ENCODE results near the gene CRY1.

The CRY1 gene

DNA sequence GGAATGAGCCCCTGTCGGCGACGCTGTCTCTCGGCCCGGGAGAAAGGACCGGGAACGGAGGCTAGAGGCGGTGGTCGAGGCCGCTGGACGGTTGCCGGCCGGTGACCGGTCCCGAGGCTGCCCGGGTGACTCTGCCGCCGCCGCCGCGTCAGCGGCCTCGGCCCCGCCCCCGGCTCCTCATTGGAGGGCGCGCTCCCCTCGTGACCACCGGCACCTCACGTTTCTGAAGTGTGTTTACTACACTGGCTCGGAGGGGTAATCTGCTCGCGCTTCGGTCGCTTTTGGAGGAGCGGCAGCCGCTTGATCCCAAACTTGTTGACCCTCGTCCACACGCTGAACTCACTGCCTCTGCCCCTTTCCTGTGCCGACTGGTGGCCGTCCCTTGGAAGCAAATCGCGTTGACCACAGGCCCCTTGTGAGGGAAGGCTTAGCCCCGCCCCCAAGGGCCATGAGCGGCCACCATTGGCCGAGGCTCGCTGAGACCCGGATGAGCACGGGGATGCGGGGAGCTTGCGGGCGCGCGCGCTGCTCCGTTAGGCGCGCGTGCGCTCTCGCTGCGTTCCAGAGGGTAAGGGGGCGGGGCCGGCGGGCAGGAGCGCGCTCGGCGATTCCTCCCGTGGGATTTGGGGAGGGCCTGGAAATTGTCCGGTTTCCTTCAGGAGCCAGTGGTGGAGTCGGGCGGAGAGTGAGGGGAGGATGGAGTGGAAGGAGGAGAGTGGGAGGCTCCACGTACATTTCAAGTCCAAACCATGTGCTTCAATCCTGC, at the start of gene CRY1:
Gene CRY1, minus strand, starts transcription at position 133 of the 766 bp plus-strand sequence. CDS start 588 bp downstream, outside the sequence.
- H3K4me1 Mint-ChIP-seq = peaks cover 2 to 8% of the 10 kb centered on the region in 2 donors
- peaks cover 2 to 8% of the 10 kb centered on the region in 2 donors for H3K9me3 Mint-ChIP-seq
- H3K27ac Mint-ChIP-seq = no peak within 1 kb of the TSS
- no peak within 1 kb of the TSS for H3K4me3 Mint-ChIP-seq
- DNase-seq = peak; percentile 90
- H3K36me3 Mint-ChIP-seq = peaks cover 0 to 6% of the 10 kb centered on the region in 2 donors
- ATAC-seq (replicated peaks) = peak; percentile 88 to 92
- H3K27me3 Mint-ChIP-seq = peaks cover 16 to 19% of the 10 kb centered on the region in 2 donors

DNA sequence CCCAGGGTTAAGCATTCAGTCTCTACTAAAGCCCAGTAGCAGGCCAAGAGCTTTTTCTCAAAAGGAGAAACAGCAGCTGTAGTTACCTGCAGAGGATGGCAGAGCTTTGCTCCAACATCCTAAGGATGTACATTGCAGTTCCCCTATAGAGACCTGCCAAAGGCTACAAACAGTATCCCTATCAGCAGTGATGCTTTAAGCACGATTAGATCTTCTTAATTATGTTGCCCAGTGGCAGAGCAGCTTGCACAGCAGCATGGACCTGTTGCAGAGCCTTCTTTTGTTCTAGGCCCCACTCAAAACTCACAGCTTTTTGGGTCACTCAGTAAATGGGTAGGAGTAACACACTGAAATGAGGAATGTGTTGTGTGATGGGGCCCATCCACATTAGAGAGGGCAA, 46.4 kb upstream of the CRY1 start:
- ATAC-seq (replicated peaks) (no peak), DNase-seq (no peak)
- Mint-ChIP-seq H3K27ac (no peak overlapping the region), H3K9me3 (no peaks in the 10 kb centered on the region), H3K27me3 (peaks cover 0 to 12% of the 10 kb centered on the region in 2 donors), H3K4me1 (no peaks in the 10 kb centered on the region), H3K4me3 (no peak overlapping the region), H3K36me3 (no peaks in the 10 kb centered on the region)

DNA sequence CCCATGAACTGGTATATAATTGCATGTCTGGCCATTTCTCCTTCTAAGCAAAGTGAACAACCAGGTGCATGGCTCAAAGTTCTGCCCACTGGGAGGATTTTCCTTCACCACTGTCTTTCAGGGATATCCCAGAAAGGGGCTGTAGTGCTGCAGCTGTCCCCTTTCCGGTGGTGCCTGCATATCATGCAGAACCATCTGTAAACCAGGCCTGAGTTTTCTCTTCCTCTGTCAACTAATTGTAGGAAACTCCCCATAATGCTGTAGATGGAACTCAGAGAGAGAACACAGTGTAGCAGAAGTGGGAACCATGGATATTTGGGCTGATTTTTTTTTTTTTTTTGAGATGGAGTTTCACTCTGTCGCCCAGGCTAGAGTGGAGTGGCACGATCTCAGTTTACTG, 45.6 kb upstream of the CRY1 start:
- peaks cover 0 to 12% of the 10 kb centered on the region in 2 donors for H3K27me3 Mint-ChIP-seq
- no peaks in the 10 kb centered on the region for H3K36me3 Mint-ChIP-seq
- ATAC-seq (replicated peaks) = no peak
- no peak for DNase-seq
- no peaks in the 10 kb centered on the region for H3K9me3 Mint-ChIP-seq
- no peak overlapping the region for H3K27ac Mint-ChIP-seq
- no peaks in the 10 kb centered on the region for H3K4me1 Mint-ChIP-seq
- no peak overlapping the region for H3K4me3 Mint-ChIP-seq

DNA sequence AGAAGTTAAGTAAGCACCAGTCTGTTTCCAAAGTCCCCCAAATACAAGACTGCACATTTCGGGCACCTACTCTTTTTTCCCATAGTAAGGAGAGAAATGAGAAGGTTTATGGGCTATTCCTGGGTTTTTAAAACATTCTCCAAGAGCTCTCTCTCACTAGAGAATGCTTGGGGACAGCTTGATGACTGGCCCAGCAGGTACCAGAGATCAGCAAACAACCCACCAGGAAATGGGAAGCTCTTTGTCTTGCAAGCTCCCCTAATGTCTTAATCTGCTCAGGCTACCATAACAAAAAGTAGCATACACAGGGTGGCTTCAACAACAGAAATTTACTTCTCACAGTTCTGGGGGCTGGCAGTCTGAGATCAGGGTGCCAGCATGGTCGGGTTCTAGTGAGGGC, 41.8 kb upstream of the CRY1 start:
- Mint-ChIP-seq H3K4me1 (peaks cover 0 to 3% of the 10 kb centered on the region in 2 donors), H3K27ac (no peak overlapping the region), H3K4me3 (no peak overlapping the region), H3K36me3 (no peaks in the 10 kb centered on the region), H3K9me3 (no peaks in the 10 kb centered on the region), H3K27me3 (peaks cover 0 to 6% of the 10 kb centered on the region in 2 donors)
- ATAC-seq (replicated peaks) = no peak
- DNase-seq = no peak

DNA sequence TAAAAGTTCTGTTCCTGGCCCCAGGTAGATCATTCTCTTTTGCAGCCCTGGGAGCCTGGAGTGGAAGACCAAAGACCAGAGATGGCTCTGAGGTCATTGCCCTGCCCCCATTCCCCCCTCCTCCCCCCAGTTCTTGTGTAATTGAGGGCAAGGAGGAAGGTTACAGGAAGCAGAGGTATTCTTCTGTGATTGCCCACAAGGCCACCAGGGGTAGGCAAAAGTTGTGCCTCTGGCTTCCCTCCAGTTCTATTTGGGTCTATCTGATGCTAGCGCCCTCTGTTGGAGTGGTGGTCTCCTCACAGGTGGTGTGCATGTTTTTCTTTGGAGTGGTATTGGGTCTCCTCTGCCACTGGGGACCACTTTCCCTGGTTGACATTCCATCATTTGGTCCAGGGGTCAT, 41.2 kb upstream of the CRY1 start:
- Mint-ChIP-seq H3K4me1 (peaks cover 0 to 3% of the 10 kb centered on the region in 2 donors), H3K27ac (no peak overlapping the region), H3K27me3 (peaks cover 0 to 6% of the 10 kb centered on the region in 2 donors), H3K9me3 (no peaks in the 10 kb centered on the region), H3K36me3 (no peaks in the 10 kb centered on the region), H3K4me3 (no peak overlapping the region)
- DNase-seq (peak; percentile 9), ATAC-seq (replicated peaks) (peak; percentile 49 to 64)

DNA sequence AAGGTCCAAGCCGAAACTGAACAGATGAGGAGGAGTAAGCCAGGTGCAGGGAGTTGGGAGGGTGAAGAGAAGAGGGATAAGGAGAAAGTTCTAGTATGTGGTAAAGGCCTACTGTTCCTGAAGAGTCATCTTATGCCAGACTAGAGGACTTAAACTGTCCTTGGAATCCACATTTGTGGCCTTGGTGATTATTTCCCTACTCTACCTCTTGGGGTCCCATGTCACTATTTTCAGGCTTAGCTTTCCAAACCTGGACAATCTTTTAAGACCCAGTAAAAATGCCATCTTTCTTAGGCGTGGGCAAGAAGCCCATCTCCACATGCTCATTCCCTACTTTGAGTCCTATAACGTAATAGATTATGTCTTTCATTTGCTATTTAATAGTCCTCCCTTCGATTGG, 40.1 kb upstream of the CRY1 start:
- no peak overlapping the region for H3K4me3 Mint-ChIP-seq
- ATAC-seq (replicated peaks) (no peak), DNase-seq (no peak)
- peaks cover 0 to 3% of the 10 kb centered on the region in 2 donors for H3K4me1 Mint-ChIP-seq
- H3K9me3 Mint-ChIP-seq = no peaks in the 10 kb centered on the region
- H3K27ac Mint-ChIP-seq = no peak overlapping the region
- no peaks in the 10 kb centered on the region for H3K36me3 Mint-ChIP-seq
- peaks cover 0 to 6% of the 10 kb centered on the region in 2 donors for H3K27me3 Mint-ChIP-seq

DNA sequence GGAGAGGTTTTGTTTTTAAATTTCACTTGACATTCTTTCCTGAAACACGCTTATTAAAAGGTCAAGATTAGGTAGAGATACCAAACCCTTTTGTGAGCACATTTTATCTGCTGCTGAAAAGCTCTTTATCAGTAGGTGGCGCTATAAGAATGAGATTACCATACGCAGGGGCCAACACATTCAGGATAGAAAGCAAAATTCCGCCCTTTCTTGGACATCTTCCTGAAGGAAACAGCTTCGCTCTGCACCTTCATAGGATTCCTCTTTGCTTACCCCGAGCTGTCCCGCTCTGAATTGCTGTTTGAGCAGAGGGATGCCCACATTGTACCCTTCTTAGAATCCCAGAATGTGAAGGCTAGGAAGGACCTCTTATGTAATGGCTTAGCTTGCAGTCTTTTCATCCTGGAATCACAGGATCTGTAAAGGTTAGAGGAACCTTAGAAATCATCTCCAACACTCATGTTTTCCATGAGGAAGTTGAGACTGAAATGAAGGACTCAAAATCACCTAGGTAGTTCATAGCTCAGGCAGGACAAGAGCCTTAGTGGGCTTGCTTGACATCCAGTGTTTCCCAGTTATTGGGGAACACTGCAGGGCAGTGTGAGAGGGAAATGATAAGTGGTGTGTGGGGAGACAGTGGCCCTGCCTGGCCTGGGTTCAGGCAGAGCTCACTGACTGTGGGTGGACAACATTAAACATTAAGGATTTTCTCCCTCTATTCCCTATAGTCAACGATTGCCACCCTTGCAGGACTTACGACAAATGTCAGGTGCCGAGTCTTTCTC, 38.7 kb upstream of the CRY1 start:
- H3K4me3 Mint-ChIP-seq = no peak overlapping the region
- no peaks in the 10 kb centered on the region for H3K36me3 Mint-ChIP-seq
- H3K9me3 Mint-ChIP-seq = no peaks in the 10 kb centered on the region
- ATAC-seq (replicated peaks) (peak in 1 of 2 donors; percentile 46), DNase-seq (no peak)
- no peak overlapping the region for H3K27ac Mint-ChIP-seq
- H3K27me3 Mint-ChIP-seq = peaks cover 0 to 6% of the 10 kb centered on the region in 2 donors
- H3K4me1 Mint-ChIP-seq = peaks cover 0 to 3% of the 10 kb centered on the region in 2 donors

DNA sequence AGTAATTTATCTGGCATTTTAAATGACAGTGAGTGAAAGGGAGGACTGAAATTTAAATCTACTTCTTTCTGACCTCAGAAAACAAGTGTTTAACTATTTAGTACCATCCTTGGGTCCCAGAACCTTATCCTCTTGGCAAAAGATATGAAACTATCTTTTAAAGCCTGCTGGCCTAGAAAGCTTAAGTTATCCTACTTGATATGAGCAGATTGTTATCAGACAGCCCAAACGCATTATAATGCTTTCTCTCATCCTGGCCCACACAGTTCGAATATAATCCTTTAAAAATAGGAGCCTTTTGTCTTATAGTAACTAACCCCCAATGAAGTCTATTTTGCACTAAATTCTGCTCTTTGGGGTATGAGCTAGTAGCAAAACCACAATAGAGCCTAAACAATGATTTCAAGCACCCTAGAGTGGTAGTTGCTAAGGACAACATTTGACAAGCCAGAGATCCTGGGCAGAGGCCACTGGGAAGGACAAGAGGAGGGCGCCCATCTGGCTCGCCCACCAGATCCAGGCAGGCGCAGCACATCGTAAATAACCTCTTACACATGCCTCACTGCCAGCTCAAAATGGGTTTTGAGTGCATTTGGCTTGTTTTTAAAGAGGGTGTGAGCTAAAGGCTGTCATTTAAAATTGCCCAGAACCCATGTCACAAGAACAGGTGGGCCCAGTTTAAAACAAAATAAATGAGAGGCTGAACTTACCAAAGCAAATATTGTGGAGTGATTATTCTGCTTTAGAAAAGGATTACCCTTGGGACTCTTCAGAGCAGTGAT, 37.7 kb upstream of the CRY1 start:
- Mint-ChIP-seq H3K27ac (no peak overlapping the region), H3K9me3 (no peaks in the 10 kb centered on the region), H3K36me3 (no peaks in the 10 kb centered on the region), H3K4me1 (peaks cover 0 to 3% of the 10 kb centered on the region in 2 donors), H3K27me3 (peaks cover 0 to 6% of the 10 kb centered on the region in 2 donors), H3K4me3 (no peak overlapping the region)
- ATAC-seq (replicated peaks) (no peak), DNase-seq (no peak)

DNA sequence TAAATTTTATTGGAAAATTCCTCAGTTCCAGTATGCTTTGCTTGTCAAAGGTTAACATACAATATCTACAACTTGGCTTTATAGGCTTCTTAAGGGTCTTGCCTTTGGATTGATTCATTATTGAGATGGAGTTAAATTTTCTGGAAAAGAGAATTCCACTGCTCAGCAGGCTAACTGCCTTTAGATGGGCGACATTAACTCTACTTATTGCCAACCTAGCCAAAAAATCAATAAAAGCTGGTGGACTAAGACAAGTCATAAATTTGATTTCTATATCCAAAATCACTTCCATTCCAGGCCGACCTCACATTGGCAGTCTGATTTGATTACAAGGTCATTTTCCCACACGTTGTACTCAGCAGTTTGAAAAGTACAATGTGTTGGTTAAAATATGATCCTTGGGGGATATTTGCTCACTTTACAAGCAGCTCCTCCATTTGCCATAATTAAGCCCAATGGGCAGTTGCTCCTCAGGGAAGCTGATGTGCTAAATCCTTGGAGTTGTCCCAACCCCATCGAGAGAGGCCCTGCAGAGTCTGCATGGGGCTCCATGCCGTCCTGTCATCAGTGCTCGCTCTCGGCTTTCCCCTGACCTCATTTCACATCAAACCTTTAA, 36.1 kb upstream of the CRY1 start:
- Mint-ChIP-seq H3K9me3 (no peaks in the 10 kb centered on the region), H3K4me1 (peaks cover 0 to 3% of the 10 kb centered on the region in 2 donors), H3K27me3 (peaks cover 0 to 6% of the 10 kb centered on the region in 2 donors), H3K4me3 (no peak overlapping the region), H3K27ac (no peak overlapping the region), H3K36me3 (no peaks in the 10 kb centered on the region)
- DNase-seq = no peak
- ATAC-seq (replicated peaks) = no peak

DNA sequence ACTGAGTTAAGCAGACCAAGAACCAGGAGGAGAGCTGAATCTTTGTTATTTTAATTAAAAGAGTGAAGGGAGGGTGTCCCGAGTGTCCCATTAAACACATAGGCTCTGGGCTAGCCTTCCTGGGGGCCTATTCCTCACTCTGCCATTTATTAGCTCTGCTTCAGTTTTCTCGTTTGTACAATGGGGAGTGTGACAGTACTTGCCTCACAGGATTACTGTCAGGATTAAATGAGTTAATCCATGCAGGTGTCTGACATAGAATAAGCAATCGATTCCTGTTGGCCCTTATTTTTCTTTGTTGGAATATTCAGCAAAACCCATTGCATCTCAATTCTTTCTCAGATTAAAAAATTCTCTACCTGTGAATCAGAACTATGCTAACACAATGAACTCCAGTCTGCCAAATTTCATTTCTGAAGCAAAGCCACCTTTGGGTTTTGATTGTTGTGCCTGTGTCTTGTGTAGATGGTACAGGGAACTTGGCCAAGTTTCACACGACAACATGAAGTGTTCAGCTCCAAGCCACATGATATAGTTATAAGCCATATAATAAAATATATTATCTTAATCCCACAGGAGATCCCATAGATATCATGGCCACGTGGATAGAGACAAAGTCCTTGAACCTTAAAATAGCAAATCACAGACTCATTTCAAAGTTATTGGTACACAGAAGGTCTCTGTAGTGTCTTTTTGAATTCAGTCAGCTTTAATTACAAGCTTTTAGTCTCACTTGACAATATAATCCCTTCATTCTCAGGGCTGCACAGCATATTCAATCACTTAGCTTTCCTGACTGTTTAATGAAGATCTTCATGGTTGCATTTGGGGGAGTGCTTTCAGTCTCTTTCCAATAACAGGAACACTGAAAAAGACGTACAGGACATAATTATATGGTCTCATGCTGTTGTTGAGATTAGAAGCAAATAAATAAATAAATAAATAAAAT, 34.4 kb upstream of the CRY1 start:
- peaks cover 9 to 14% of the 10 kb centered on the region in 2 donors for H3K27me3 Mint-ChIP-seq
- peaks cover 0 to 3% of the 10 kb centered on the region in 2 donors for H3K4me1 Mint-ChIP-seq
- ATAC-seq (replicated peaks) = no peak

DNA sequence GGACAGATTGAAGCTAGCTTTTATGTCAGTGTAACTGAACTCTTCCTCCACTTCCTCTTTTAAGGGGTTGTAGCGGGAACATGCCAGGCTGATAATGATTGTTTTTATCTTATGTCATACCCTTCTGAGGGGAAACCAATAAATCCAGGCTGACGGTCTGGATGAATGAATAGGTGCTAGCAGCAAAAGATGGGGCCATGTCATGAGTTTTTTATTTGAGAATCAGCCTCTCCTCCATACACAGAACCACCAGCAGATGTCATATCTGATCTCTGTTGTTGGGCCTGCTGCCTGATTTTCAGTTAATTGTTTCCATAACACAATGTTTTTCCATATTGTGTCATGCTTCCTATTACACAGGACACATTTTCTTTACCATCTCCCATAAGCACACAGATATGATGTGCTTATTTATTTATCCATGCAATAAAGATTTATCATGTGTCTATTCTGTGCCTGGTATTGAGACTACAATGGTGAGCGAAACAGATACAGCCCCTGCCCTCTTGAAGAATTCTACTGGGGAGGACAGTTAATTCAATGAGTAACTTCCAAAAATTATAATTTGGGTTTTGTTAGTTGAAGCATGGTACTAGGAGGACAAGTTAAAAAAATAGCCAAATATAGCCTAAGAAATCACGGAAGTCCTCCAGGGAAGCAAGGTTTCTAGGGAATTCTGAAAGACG, 33.6 kb upstream of the CRY1 start:
- ATAC-seq (replicated peaks) (no peak), DNase-seq (no peak)
- H3K4me3 Mint-ChIP-seq = no peak overlapping the region
- H3K9me3 Mint-ChIP-seq = no peaks in the 10 kb centered on the region
- peaks cover 0 to 1% of the 10 kb centered on the region in 2 donors for H3K4me1 Mint-ChIP-seq
- no peak overlapping the region for H3K27ac Mint-ChIP-seq
- H3K36me3 Mint-ChIP-seq = no peaks in the 10 kb centered on the region
- H3K27me3 Mint-ChIP-seq = peaks cover 16 to 17% of the 10 kb centered on the region in 2 donors

More for the DNA sequence above, 34.4 kb upstream of the CRY1 start:
- DNase-seq = no peak
- H3K27ac Mint-ChIP-seq = no peak overlapping the region
- H3K4me3 Mint-ChIP-seq = no peak overlapping the region
- no peaks in the 10 kb centered on the region for H3K9me3 Mint-ChIP-seq
- no peaks in the 10 kb centered on the region for H3K36me3 Mint-ChIP-seq

DNA sequence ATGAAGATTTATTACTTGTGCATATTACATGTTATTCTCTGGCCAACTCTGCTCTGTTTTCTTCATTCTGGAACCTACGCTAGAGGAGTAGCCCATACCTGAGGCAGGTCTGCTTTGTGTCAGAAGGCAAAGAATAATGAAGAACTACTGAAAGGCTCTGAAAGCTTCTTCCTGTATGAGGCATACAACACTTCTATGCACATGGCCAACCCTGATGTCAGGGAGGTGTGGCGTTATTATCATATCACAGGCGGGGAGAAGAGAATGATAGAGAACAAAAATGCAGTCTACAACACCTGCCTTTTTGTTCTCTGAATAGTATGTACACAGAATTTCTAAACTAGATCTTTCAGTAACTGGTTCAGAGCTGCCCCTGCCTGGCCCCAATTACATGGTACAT, 32.5 kb upstream of the CRY1 start:
- H3K4me1 Mint-ChIP-seq = no peaks in the 10 kb centered on the region
- no peak overlapping the region for H3K27ac Mint-ChIP-seq
- H3K4me3 Mint-ChIP-seq = no peak overlapping the region
- no peaks in the 10 kb centered on the region for H3K9me3 Mint-ChIP-seq
- no peaks in the 10 kb centered on the region for H3K36me3 Mint-ChIP-seq
- DNase-seq (no peak), ATAC-seq (replicated peaks) (no peak)
- H3K27me3 Mint-ChIP-seq = peaks cover 22 to 23% of the 10 kb centered on the region in 2 donors
